SKM-1 (cell line): ENCODE measurements around the gene LHX3.

Experiments used
- DNase-seq: peaks from one replicate; lab custom pipeline; 2025; ENCODE audit not compliant: unreplicated experiment; lab: John Stamatoyannopoulos, UW

The LHX3 gene

GRCh38 chr9:136193127-136193890 lies 11.6 kb downstream of the LHX3 start:
- DNase-seq = no peak

- DNase-seq = no peak
Observed at GRCh38 chr9:136192289-136193126, 12.4 kb downstream of the LHX3 start.

- DNase-seq = no peak
Observed at GRCh38 chr9:136191960-136192286, 13.0 kb downstream of the LHX3 start.

GRCh38 chr9:136191099-136191959 lies 13.6 kb downstream of the LHX3 start:
- no peak for DNase-seq

- DNase-seq = no peak
Observed at GRCh38 chr9:136190656-136191055, 14.3 kb downstream of the LHX3 start.

- no peak for DNase-seq
Observed at GRCh38 chr9:136190237-136190601, 14.7 kb downstream of the LHX3 start.

- DNase-seq = no peak
Observed at GRCh38 chr9:136189394-136190236, 15.3 kb downstream of the LHX3 start.

GRCh38 chr9:136187683-136188586 lies 17.0 kb downstream of the LHX3 start:
- no peak for DNase-seq

- no peak for DNase-seq
Observed at GRCh38 chr9:136187197-136187596, 17.7 kb downstream of the LHX3 start.

- DNase-seq = no peak
Observed at GRCh38 chr9:136186386-136186785, 18.5 kb downstream of the LHX3 start.

- no peak for DNase-seq
Observed at GRCh38 chr9:136185596-136186366, 19.1 kb downstream of the LHX3 start.

GRCh38 chr9:136185066-136185465 lies 19.9 kb downstream of the LHX3 start:
- DNase-seq = no peak

GRCh38 chr9:136182850-136183422 lies 22.0 kb downstream of the LHX3 start:
- DNase-seq = no peak

GRCh38 chr9:136182420-136182787 lies 22.5 kb downstream of the LHX3 start:
- DNase-seq = no peak

- no peak for DNase-seq
Observed at GRCh38 chr9:136181784-136182419, 23.0 kb downstream of the LHX3 start.

- DNase-seq = no peak
Observed at GRCh38 chr9:136180586-136180985, 24.3 kb downstream of the LHX3 start.

- no peak for DNase-seq
Observed at GRCh38 chr9:136179761-136180160, 25.2 kb downstream of the LHX3 start.

GRCh38 chr9:136179101-136179616 lies 25.8 kb downstream of the LHX3 start:
- no peak for DNase-seq
